HCT116 (cell line): ENCODE measurements around the gene TLK2. TPM values are rescaled to one million over a fixed set of nuclear protein-coding genes. Genes with fewer than 3 reads are reported as not detected.
"Not testable (repeated sequence)": the region's sequence is repeated elsewhere in the genome, so short reads cannot be mapped to it uniquely, and the experiment has no call there.

Experiments
- ATAC-seq: fragments of 200-7000 bp; cut with Tn5 transposase; 2 replicates; pipeline ENCODE4 v1.9.1; 2020; ENCODE audit warnings: mild to moderate bottlenecking, moderate library complexity
- BruUV-seq: library from RNA; stranded (reverse); fragments of 400-500 nt; replicated peaks from 2 replicates; lab custom pipeline; 2021; lab: Mats Ljungman, UMichigan
- CTCF ChIA-PET: fragments of 300-600 bp; sonication (Branson Sonifier 250); formaldehyde crosslinking; loops from one replicate; lab custom pipeline; 2021; ENCODE audit warnings: antibody characterized with exemption; lab: Charles Lee
- POLR2A ChIA-PET: fragments of 300-600, 350-600 bp; sonication (Branson Sonifier 250); formaldehyde crosslinking; loops from one replicate; lab custom pipeline; 2021; ENCODE audit warnings: antibody characterized with exemption; lab: Charles Lee
- RAD21 ChIA-PET, 2 experiments: fragments of 300-600 bp; sonication (Branson Sonifier 250); formaldehyde crosslinking; loops; one replicate each; lab custom pipeline; 2023; ENCODE audit warnings: low total read pairs in 2 of 2; ENCODE audit not compliant: uncharacterized antibody in 2 of 2, unreplicated experiment in 2 of 2, low non-redundant PET in 1 of 2; lab: Charles Lee
- DNase-seq: peaks from one replicate; pipeline ENCODE4 v3.0.0-alpha.2; 2010; ENCODE audit warnings: low read depth, low spot score
- H2AFZ ChIP-seq: fragments of 200-600 bp; shearing (Covaris generic), sonication (generic); 2 replicates; pipeline ENCODE4 v1.6.1; 2017; ENCODE audit warnings: low read depth, mixed run types, mixed read lengths, antibody characterized with exemption, low read length; ENCODE audit not compliant: poor library complexity, severe bottlenecking
- H3K27ac ChIP-seq: 2 replicates; pipeline ENCODE4 v1.5.1; 2012; ENCODE audit warnings: low read depth, low read length
- H3K27me3 ChIP-seq: fragments of 200-600 bp; sonication (generic); 2 replicates; pipeline ENCODE4 v1.6.1; 2016; ENCODE audit warnings: mixed run types, low read length, mixed read lengths; ENCODE audit not compliant: insufficient read depth
- H3K36me3 ChIP-seq, 2 experiments: fragments of 200-500 bp in 1 of 2; fragments of 200-600 bp in 1 of 2; sonication (Bioruptor generic) in 1 of 2; sonication (generic) in 1 of 2; 2 replicates each; pipeline versions ENCODE4 v1.5.1 to v1.6.1; 2014 to 2016; ENCODE audit warnings: low read length in 2 of 2, inconsistent platforms in 1 of 2, mixed read lengths in 1 of 2, mixed run types in 1 of 2; ENCODE audit not compliant: insufficient read depth in 2 of 2, control insufficient read depth in 1 of 2
- H3K4me1 ChIP-seq, 2 experiments: fragments of 200-600 bp in 1 of 2; sonication (generic) in 1 of 2; 2 replicates each; pipeline versions ENCODE4 v1.5.1 to v1.6.1; 2012 to 2017; ENCODE audit warnings: low read length in 2 of 2, inconsistent platforms in 1 of 2, mild to moderate bottlenecking in 1 of 2, mixed read lengths in 1 of 2, mixed run types in 1 of 2, moderate library complexity in 1 of 2; ENCODE audit not compliant: insufficient read depth in 2 of 2, control insufficient read depth in 1 of 2
- H3K4me2 ChIP-seq: fragments of 200-600 bp; sonication (generic); 2 replicates; pipeline ENCODE4 v1.6.1; 2017; ENCODE audit warnings: mixed run types, low read length, mixed read lengths
- H3K4me3 ChIP-seq, 2 experiments: fragments of 200-600 bp in 1 of 2; sonication (generic) in 1 of 2; replicated peaks in 1 of 2; 2 replicates each; pipeline ENCODE4 v1.5.1; 2011 to 2016; ENCODE audit warnings: low read length in 2 of 2, control low read depth in 1 of 2, low read depth in 1 of 2, mild to moderate bottlenecking in 1 of 2, mixed read lengths in 1 of 2, mixed run types in 1 of 2
- H3K79me2 ChIP-seq: fragments of 200-600 bp; sonication (generic); 2 replicates; pipeline ENCODE4 v1.6.1; 2017; ENCODE audit warnings: mild to moderate bottlenecking, mixed run types, low read length, moderate library complexity, mixed read lengths; ENCODE audit not compliant: insufficient read depth
- H3K9ac ChIP-seq: fragments of 200-600 bp; sonication (generic); 2 replicates; pipeline ENCODE4 v1.6.1; 2016; ENCODE audit warnings: low read length, mixed read lengths
- H3K9me2 ChIP-seq: fragments of 200-600 bp; sonication (generic), shearing (Covaris generic); 2 replicates; pipeline ENCODE4 v1.6.1; 2017; ENCODE audit warnings: mixed run types, mild to moderate bottlenecking, moderate library complexity; ENCODE audit not compliant: insufficient read depth
- H3K9me3 ChIP-seq, 2 experiments: fragments of 200-500 bp in 1 of 2; fragments of 200-600 bp in 1 of 2; sonication (Bioruptor generic) in 1 of 2; sonication (generic) in 1 of 2; 2 replicates each; pipeline ENCODE4 v1.6.1; 2014 to 2017; ENCODE audit warnings: low read length in 2 of 2, mixed read lengths in 2 of 2, inconsistent platforms in 1 of 2, low read depth in 1 of 2, mild to moderate bottlenecking in 1 of 2, mixed run types in 1 of 2, moderate library complexity in 1 of 2; ENCODE audit not compliant: control insufficient read depth in 1 of 2, insufficient read depth in 1 of 2
- H4K20me1 ChIP-seq: fragments of 200-600 bp; sonication (generic), shearing (Covaris generic); 2 replicates; pipeline ENCODE4 v1.6.1; 2017; ENCODE audit warnings: mixed run types, mild to moderate bottlenecking, moderate library complexity; ENCODE audit not compliant: insufficient read depth
- ATF3 ChIP-seq: IDR thresholded peaks from 2 replicates; pipeline ENCODE4 v1.6.1; 2012
- CBX3 ChIP-seq: IDR thresholded peaks from 2 replicates; pipeline ENCODE4 v1.6.1; 2012; ENCODE audit warnings: low read depth
- CEBPB ChIP-seq: IDR thresholded peaks from 2 replicates; pipeline ENCODE4 v1.6.1; 2012; ENCODE audit warnings: low read depth
- CTCF ChIP-seq, 3 experiments: fragments of 200-600 bp in 1 of 3; sonication (generic) in 1 of 3; IDR thresholded peaks in 2 of 3; conservative IDR thresholded peaks in 1 of 3; 2 replicates each; pipeline ENCODE4 v1.5.1; 2012 to 2017; ENCODE audit warnings: low read depth in 2 of 3, low read length in 2 of 3, antibody characterized with exemption in 1 of 3, borderline replicate concordance in 1 of 3, control low read depth in 1 of 3, mild to moderate bottlenecking in 1 of 3, mixed read lengths in 1 of 3, mixed run types in 1 of 3, moderate library complexity in 1 of 3; ENCODE audit not compliant: insufficient read depth in 1 of 3
- EGR1 ChIP-seq: IDR thresholded peaks from 2 replicates; pipeline ENCODE4 v1.6.1; 2012; ENCODE audit warnings: low read depth
- ELF1 ChIP-seq: IDR thresholded peaks from 2 replicates; pipeline ENCODE4 v1.6.1; 2012; ENCODE audit warnings: low read depth, borderline replicate concordance
- EZH2phosphoT487 ChIP-seq: fragments of 200-600 bp; IDR thresholded peaks from 2 replicates; pipeline ENCODE4 v1.6.1; 2018; ENCODE audit warnings: antibody characterized with exemption, borderline replicate concordance
- JUND ChIP-seq: IDR thresholded peaks from 2 replicates; pipeline ENCODE4 v1.6.1; 2012
- MAX ChIP-seq: IDR thresholded peaks from 2 replicates; pipeline ENCODE4 v1.6.1; 2012
- SIN3A ChIP-seq: IDR thresholded peaks from 2 replicates; pipeline ENCODE4 v1.6.1; 2012; ENCODE audit warnings: low read depth
- SRF ChIP-seq: IDR thresholded peaks from 2 replicates; pipeline ENCODE4 v1.6.1; 2012; ENCODE audit warnings: low read depth
- TCF7L2 ChIP-seq: IDR thresholded peaks from 2 replicates; pipeline ENCODE4 v1.7.0; 2011; ENCODE audit warnings: borderline replicate concordance, inconsistent platforms; ENCODE audit not compliant: insufficient read depth, insufficient read length; ENCODE audit errors: extremely low read depth
- YY1 ChIP-seq: IDR thresholded peaks from 2 replicates; pipeline ENCODE4 v1.6.1; 2011; ENCODE audit warnings: low read length, low read depth, moderate library complexity, mild to moderate bottlenecking; ENCODE audit not compliant: insufficient replicate concordance; ENCODE audit errors: extremely low read depth
- ZBTB33 ChIP-seq: IDR thresholded peaks from 2 replicates; pipeline ENCODE4 v1.6.1; 2011; ENCODE audit warnings: mild to moderate bottlenecking, low read length, moderate library complexity; ENCODE audit not compliant: insufficient replicate concordance; ENCODE audit errors: extremely low read depth
- ZFX ChIP-seq: fragments of 450-650 bp; IDR thresholded peaks from 2 replicates; pipeline ENCODE4 v1.6.1; 2017
- intact Hi-C: fragments of 100-400 bp; cut with micrococcal nuclease; formaldehyde crosslinking; loops from 2 replicates; pipeline ENCODE4 v1.10.0; 2022
- total RNA-seq: library from RNA; stranded (reverse); gene quantifications from one replicate; pipeline ENCODE4 v1.2.1, GENCODE V29; 2021; ENCODE audit not compliant: unreplicated experiment

The TLK2 gene
- total RNA-seq, 1 experiment from 2014 or later: 56.6 TPM

GRCh38 chr17:62611728-62612127 lies 133.1 kb downstream of the TLK2 start:
- Histone ChIP-seq H3K27me3 (no peaks in the 10 kb centered on the region), H3K4me1 (no peaks in the 10 kb centered on the region), H3K4me2 (no peak overlapping the region), H4K20me1 (0 out of 2 replicates have a peak, but pooled peaks cover 3% of the 10 kb centered on the region), H3K4me3 (no peak overlapping the region), H3K36me3 (peaks cover 33 to 35% of the 10 kb centered on the region in 2 experiments), H3K9me2 (no peaks in the 10 kb centered on the region)
- intact Hi-C loops: no loop called here
- BruUV-seq: no TSS peak
- CTCF ChIA-PET: no interaction called here
- DNase-seq: no peak
- TF ChIP-seq TCF7L2 (no peak), ZBTB33 (no peak), EGR1 (no peak), ATF3 (no peak), SRF (no peak), CTCF (IDR thresholded peaks at IDR 0.05 in 2 of 3, conservative IDR thresholded peaks at IDR 0.05 in 1 of 3; ENCODE audit: borderline replicate concordance in 1 of 3, insufficient read depth in 1 of 3, low read depth in 2 of 3, low read length in 2 of 3) (no peak), MAX (no peak), CBX3 (no peak), YY1 (no peak), ZFX (no peak), ELF1 (no peak), EZH2phosphoT487 (no peak), JUND (no peak), SIN3A (no peak), CEBPB (no peak)
- TF ChIP-seq, all 23 proteins: peak for 0
- ChIA-PET POLR2A (no interaction called here), RAD21 (no interaction called here)
- H3K9ac ChIP-seq: no peak overlapping the region
- no peak overlapping the region for H2AFZ ChIP-seq
- no peak overlapping the region for H3K27ac ChIP-seq
- no peaks in the 10 kb centered on the region for H3K9me3 ChIP-seq
- ATAC-seq: no peak
- H3K79me2 ChIP-seq: no peaks in the 10 kb centered on the region

GRCh38 chr17:62612289-62612688 lies 133.7 kb downstream of the TLK2 start:
- peaks cover 30 to 32% of the 10 kb centered on the region in 2 experiments for H3K36me3 ChIP-seq
- BruUV-seq, POLR2A ChIA-PET: not testable (repeated sequence)

More at GRCh38 chr17:62612289-62612688, 133.7 kb downstream of the TLK2 start:
- RAD21 ChIA-PET, CTCF ChIA-PET, H4K20me1 ChIP-seq, intact Hi-C loops, H3K79me2 ChIP-seq, H3K9me3 ChIP-seq, H3K27me3 ChIP-seq, DNase-seq, H2AFZ ChIP-seq, H3K9me2 ChIP-seq, H3K4me1 ChIP-seq, H3K4me2 ChIP-seq, H3K4me3 ChIP-seq, H3K27ac ChIP-seq, ATAC-seq, H3K9ac ChIP-seq: not testable (repeated sequence)
